Stimulated activated CD8-positive, alpha-beta memory T cell treated with anti-CD3 and anti-CD28 coated beads, Interleukin-4, amount 100 ng/mL, for 24 hours (primary cell): ENCODE measurements around the gene UNC5B.

ENCODE experiments used
- DNase-seq: peaks from one replicate; pipeline ENCODE4 v3.0.0-alpha.2; 2020; ENCODE audit warnings: low read depth

Gene UNC5B

GRCh38 chr10:71255550-71255807 is 43.1 kb downstream of the UNC5B start:
- no peak for DNase-seq

GRCh38 chr10:71255808-71256660 is 43.7 kb downstream of the UNC5B start:
- DNase-seq: no peak

- no peak for DNase-seq
These were observed 44.4 kb downstream of the UNC5B start for GRCh38 chr10:71256661-71257318.

GRCh38 chr10:71257319-71257997 is 45.1 kb downstream of the UNC5B start:
- no peak for DNase-seq

GRCh38 chr10:71258046-71258445 is 45.7 kb downstream of the UNC5B start:
- no peak for DNase-seq

- DNase-seq: no peak
These were observed 46.2 kb downstream of the UNC5B start for GRCh38 chr10:71258446-71259145.

- DNase-seq: no peak
These were observed 46.9 kb downstream of the UNC5B start for GRCh38 chr10:71259282-71259681.

GRCh38 chr10:71259815-71260501 is 47.6 kb downstream of the UNC5B start:
- DNase-seq: no peak

GRCh38 chr10:71260622-71261325 is 48.4 kb downstream of the UNC5B start:
- DNase-seq: no peak

- no peak for DNase-seq
These were observed 49.7 kb downstream of the UNC5B start for GRCh38 chr10:71262027-71262426.

GRCh38 chr10:71262817-71263216 is 50.4 kb downstream of the UNC5B start:
- no peak for DNase-seq

GRCh38 chr10:71263376-71263775 is 51.0 kb downstream of the UNC5B start:
- no peak for DNase-seq

GRCh38 chr10:71264345-71265200 is 52.2 kb downstream of the UNC5B start:
- DNase-seq: no peak

- DNase-seq: no peak
These were observed 52.8 kb downstream of the UNC5B start for GRCh38 chr10:71265201-71265575.

- DNase-seq: no peak
These were observed 53.3 kb downstream of the UNC5B start for GRCh38 chr10:71265618-71266146.

- no peak for DNase-seq
These were observed 54.0 kb downstream of the UNC5B start for GRCh38 chr10:71266147-71266917.

GRCh38 chr10:71266918-71267442 is 54.6 kb downstream of the UNC5B start:
- DNase-seq: no peak

- DNase-seq: no peak
These were observed 55.3 kb downstream of the UNC5B start for GRCh38 chr10:71267508-71268240.
